Measurements from ENCODE around the gene ATL3.
"Not testable (repeated sequence)": the region's sequence is repeated elsewhere in the genome, so short reads cannot be mapped to it uniquely, and the experiment has no call there.

ATL3 gene

GRCh38 chr11:63581224-63581623 lies 90.0 kb downstream of the ATL3 start:
- not testable (repeated sequence) for DNase-seq

DNA sequence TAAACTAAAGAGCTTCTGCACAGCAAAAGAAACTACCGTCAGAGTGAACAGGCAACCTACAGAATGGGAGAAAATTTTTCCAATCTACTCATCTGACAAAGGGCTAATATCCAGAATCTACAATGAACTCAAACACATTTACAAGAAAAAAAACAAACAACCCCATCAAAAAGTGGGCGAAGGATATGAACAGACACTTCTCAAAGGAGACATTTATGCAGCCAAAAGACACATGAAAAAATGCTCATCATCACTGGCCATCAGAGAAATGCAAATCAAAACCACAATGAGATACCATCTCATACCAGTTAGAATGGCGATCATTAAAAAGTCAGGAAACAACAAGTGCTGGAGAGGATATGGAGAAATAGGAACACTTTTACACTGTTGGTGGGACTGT lies 92.3 kb downstream of the ATL3 start:
- not testable (repeated sequence) for DNase-seq

DNA sequence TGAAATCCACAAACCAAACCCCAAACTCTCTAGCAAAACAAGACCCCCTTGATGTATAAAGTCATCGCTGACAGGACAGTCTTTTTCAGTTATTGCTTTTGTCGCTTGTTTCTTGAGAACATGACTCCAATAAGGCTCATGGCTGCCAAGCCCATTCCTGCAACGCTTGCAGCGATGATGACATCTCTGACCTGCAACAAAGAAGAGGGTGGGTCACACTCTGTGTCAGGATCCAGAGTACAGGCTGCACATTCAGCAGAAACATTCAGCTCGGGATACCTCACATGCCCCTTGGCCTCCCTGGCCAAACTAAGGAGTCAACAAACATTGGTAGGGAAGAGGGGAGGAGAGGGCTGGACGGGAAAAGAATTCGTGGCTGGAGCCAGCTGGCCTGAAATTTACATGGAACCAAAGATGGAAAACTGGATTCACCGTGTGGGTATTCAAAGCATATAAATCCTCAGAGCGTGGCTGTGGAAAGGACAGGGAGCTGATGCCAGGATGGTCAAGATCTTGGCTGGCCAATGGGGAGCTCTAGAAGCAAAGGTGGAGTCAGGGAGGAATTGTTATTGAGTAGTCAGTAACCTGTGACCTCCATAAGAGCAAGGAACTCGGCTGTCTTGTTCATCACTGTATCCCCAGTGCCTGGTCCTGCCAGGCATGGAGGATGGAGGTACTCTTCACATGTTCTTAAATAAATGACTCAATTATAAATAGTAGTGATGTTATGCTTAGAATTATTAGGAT lies 96.1 kb downstream of the ATL3 start:
- DNase-seq: no peak
